HG03025 (cell line): Measurements from ENCODE around the gene ZFYVE19.

ENCODE experiments used
- ATAC-seq: cut with Tn5 transposase; IDR thresholded peaks from one replicate; pipeline ENCODE4 v1.9.1; 2021; ENCODE audit warnings: mild to moderate bottlenecking, moderate library complexity; ENCODE audit not compliant: unreplicated experiment, low FRiP score

Gene ZFYVE19, protein sequence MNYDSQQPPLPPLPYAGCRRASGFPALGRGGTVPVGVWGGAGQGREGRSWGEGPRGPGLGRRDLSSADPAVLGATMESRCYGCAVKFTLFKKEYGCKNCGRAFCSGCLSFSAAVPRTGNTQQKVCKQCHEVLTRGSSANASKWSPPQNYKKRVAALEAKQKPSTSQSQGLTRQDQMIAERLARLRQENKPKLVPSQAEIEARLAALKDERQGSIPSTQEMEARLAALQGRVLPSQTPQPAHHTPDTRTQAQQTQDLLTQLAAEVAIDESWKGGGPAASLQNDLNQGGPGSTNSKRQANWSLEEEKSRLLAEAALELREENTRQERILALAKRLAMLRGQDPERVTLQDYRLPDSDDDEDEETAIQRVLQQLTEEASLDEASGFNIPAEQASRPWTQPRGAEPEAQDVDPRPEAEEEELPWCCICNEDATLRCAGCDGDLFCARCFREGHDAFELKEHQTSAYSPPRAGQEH

DNA sequence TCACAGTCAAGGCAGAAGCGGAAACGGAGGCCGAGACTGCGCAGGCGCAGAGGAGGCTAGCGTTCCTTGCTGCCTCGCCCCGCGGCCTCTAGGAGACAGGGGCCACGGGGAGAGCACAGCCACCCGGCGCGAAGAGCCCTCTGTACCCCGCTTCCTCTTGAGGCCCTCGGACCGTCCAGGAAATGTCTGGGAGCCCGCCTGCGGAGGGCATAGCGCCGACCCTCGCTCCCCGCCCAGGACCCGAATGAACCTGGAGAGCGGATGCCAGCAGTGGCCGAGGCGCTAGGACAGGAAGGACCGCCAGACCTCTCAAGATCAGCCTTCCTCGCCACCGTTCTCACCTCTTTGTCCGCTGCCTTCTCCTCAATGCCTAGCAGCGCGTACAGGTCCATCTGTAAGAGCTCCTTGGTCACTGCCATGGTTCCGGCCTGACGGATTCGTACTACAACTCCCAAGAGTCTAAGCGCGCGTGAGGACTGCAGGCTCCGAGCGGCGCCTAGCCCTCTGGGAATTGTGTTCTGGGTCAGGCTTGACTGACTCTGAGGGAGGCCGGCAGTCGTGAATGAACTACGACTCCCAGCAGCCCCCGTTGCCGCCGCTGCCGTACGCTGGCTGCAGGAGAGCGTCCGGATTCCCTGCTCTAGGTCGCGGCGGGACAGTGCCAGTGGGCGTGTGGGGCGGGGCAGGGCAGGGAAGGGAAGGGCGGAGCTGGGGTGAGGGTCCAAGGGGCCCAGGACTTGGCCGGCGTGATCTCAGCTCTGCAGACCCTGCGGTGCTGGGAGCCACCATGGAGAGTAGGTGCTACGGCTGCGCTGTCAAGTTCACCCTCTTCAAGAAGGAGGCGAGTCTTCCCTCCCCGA is at the start of gene ZFYVE19, which contains the start of gene DNAJC17:
TSS of gene ZFYVE19 (plus strand) at position 62 of the 860 bp plus-strand sequence. CDS start at position 563, 501 bp downstream.
TSS of gene DNAJC17 (minus strand) at position 446 of the 860 bp plus-strand sequence. CDS start at position 419, 27 bp downstream.
- ATAC-seq = peak; percentile 93

DNA sequence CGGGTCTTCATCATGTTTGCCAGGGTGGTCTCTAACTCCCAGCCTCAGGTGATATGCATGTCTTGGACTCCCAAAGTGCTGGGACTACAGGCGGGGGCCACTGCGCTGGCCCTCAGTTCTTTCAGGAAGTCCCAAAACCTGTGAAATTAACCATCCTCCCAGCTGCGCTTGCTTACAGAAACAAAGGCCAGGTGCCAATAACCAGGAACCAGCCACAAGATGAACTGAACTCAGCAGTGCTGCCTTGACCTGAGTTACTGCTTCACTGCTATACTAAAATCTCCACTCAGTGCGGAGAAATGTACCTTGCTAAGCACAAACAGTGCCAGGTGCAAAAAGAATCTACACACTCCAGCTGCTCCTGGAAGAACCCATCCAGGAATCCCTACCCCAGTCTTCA is 46.9 kb upstream of the ZFYVE19 start:
- ATAC-seq = no peak

DNA sequence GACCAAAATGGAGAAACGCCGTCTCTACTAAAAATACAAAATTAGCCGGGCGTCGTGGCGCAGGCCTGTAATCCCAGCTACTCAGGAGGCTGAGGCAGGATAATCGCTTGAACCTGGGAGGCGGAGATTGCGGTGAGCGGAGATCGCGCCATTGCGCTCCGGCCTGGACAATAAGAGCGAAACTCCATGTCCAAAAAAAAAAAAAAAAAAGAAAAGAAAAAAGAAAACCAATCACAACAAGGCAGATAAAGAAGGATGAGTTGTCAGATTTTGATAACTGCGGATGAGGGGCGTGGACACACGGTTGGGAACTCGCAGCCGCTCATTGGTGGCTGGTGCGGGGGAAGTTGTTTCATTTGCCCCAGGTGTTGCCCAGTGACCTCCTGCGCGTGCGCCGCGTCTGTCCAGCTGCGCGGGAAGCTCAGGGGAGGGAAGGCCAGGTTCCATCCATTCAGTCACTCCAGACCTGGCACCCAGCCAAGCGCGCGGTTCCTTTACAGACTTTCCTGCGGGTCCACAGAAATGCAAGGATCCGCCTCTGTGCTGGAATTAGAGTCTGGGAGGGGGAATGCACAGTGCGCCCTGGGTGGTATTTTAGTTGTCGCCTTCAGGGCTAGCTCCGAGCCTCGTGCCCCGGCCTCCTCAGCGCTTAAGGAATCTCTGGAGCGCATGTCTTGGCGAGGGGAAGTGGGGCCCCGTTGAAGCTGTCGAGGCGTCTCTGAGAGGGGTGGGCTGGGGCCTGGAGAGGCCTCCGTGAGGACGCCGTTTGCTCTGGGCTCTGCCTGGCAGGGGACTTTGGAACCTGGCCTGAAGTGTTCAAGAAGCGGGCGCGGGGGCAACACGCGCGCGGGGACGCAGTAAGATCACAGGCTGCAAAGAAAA is 43.7 kb upstream of the ZFYVE19 start:
- ATAC-seq = no peak

DNA sequence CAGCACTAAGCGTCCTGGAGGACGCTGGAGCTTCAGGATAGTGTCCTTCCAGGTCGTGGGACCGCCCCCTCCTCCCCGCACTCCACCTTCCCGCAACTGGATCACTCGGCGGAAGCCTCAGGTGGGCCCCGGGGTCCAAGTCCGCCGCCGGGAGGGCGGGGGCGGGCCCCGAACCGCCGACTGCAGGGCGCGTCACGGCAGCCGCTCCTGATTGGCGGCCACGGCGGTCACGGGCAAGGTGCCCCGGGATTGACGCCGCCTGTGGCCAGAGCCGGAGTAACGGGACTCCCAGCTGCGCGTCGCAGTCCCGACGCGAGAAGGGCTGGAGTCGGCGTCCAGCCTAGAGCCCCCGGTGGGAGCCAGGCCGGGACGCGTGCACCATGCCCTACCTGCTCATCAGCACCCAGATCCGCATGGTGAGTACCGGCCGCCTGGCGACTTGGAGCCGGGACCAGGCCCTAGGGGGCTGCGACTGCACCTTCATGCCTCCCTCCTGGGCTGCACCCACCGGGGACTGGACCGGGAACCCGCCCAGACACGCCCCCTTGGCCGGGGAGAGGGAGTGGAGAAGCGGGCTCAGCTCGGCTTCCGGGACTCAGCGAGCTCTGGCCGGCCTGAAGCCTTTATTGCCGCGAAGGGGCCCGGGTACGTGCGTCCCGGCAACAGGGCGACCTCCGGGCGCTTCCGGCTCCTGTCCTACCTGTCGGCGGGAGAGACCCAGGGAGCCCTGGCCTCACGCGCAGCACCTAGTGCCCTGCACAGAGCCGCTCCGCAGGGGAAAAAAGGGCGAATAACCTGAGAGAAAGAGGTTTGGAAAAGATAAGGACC is 42.9 kb upstream of the ZFYVE19 start, which contains the start of gene GCHFR:
TSS of gene GCHFR (plus strand) at position 268 of the 828 bp plus-strand sequence. CDS start at position 381, 113 bp downstream.
- peak; percentile 46 for ATAC-seq

DNA sequence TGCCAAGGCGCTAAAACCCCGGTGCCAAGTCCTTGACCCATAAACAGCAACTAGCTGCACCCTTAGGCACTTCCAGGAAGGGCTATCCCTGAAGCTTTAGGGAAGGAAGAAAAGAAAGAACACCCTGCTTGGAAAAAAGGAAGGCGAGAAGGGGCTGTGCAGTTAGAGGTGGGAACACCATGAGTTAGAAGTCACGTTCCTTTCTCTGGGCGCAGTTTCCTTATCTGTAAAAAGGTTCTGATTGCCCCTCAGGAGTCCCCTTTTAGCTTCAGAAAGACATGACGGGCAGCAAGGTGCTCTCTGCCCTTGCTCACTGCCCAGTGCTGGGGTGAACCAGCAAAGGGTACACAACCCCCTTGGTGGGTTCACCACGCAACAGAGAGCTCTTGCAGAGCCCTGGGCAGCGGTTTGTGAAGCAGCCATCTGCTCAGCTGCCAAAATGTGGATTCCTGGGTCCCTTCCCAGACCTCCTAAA is 42.2 kb upstream of the ZFYVE19 start:
- no peak for ATAC-seq

DNA sequence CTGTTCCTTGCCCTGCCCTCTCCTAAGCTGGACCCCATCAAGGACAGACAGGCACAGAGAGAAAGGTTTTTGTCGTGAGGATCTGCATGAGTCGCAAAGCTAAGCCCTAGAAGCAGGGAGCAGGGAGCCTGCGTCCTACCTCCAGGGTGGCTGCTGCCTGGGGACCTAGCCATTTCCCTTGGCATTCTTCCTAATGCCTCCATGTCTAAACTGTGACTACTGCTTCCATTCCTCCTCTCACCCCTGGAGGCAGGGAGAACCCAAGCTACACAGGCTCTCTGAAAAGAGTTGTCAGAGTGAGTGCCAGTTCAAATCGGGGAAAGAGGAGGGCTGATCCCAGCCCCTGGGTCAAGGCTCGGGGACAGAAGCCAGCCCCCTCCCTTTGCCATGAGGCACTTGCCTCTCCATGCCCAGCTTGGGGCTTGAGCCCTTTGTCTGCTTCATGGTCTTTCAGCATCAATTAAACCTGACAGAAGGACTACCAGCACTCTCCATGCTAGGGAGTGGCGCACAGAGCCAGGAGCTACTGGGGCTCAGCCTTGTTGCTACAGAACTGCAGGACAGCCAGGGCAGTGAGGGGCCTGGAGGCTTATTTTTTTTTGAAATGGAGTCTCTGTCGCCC is 40.6 kb upstream of the ZFYVE19 start:
- no peak for ATAC-seq

DNA sequence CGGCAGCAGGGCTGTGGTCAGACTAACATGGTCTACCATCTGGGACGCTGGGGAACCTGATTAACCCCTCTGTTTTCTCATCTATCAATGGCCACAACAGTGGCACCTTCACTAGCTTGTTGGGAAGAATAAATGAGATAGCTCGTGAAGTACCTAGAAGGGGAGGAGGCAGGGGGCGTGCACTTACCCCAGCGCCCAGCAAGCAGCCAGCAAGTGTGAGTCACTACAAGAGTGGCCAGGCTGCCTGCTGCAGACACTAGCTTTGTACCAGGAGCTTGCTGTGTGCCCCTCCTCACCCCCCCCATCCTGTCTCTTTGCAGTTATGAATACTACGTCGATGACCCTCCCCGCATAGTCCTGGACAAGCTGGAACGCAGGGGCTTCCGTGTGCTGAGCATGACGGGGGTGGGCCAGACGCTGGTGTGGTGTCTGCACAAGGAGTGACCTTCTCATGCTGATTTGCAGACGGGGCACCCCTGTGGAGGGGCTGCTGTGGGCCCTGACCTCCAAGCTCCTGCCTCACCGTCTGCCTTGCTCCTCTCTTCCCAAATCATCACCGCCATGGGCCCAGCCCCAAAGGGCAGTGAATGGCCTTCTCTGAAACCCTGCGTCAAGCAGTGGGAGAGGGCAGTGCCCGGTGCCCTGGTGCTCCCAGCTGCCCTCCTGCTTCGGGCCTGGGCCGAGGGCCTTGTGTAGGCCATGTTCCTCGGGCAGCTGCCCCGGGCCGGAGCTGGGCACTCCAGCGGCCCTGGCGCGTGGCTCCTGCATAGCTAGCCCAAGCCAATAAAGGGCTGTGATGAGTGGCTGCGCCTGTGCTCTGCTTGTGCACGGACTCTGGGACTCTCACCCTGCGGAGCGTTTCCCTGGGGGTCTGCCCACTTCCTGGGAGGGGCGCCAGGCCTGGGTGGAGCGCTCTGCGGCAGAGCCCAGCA is 39.7 kb upstream of the ZFYVE19 start:
- no peak for ATAC-seq

DNA sequence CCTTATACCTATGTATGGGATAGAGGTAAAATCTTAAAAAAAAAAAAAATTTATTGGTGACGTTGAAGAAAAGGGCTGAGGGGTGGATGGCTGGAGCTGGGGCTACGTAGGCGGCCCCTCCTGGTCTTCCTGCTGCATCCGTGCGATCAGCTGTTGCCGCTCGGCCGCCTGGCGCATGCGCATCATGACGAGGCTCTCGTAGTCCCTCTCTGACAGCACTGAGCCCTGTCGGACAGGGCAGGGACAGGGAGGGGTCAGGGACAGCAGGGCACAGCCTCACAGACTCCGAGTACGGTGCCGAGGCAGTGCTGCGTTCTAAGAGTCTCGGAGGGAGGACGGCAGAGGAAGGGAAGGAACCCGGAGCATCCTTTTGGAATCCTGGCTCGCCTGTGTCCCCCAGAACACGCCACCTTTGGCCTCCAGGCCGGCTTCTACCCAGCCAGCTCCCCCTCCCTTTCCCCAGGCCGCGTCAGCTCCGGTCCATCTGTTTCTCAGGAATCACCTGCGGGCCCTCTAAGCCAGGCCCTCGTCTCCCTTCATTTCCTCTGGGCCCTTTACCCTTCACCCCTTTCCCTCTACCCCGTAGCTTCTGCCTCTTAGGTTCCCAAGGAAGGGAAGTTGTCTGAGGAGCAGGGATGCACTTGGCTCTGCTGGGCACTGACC is 38.9 kb upstream of the ZFYVE19 start:
- ATAC-seq = no peak

DNA sequence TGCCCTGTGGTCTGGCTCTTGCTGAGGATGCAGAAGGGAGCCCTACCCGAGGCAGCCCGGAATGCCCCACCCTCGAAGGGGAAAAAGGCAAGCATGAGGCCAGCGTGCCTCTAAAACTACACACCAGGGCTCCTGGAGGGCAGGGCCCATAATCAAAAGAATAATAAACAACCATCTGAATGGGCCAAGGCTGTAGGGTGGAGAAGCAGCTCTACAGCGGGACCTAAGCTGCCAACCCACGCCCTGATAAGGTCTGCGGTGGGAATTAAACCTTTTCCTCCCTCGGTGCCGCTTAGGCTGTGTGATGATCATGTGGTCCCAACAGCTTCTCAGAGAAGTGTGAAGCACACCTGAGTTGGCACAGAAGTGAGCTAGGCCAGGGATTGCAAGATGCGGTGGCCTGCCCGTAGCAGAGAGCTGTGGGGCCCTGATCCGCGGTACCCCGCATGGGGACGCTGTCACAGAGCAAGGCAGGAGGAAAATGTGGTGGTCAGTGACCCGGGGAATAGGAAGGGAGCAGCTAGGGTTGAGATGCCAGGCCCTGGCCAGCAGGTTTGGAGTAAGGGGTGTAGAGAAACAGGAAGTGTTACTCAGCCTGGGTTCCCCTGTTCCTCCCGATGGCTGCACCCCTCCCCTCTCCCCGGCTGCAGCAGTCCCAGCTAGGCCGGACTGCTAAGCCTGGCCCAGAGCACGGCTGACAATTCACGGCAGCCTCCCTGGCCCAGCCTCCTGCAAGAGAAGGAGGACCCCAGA is 38.2 kb upstream of the ZFYVE19 start:
- no peak for ATAC-seq

DNA sequence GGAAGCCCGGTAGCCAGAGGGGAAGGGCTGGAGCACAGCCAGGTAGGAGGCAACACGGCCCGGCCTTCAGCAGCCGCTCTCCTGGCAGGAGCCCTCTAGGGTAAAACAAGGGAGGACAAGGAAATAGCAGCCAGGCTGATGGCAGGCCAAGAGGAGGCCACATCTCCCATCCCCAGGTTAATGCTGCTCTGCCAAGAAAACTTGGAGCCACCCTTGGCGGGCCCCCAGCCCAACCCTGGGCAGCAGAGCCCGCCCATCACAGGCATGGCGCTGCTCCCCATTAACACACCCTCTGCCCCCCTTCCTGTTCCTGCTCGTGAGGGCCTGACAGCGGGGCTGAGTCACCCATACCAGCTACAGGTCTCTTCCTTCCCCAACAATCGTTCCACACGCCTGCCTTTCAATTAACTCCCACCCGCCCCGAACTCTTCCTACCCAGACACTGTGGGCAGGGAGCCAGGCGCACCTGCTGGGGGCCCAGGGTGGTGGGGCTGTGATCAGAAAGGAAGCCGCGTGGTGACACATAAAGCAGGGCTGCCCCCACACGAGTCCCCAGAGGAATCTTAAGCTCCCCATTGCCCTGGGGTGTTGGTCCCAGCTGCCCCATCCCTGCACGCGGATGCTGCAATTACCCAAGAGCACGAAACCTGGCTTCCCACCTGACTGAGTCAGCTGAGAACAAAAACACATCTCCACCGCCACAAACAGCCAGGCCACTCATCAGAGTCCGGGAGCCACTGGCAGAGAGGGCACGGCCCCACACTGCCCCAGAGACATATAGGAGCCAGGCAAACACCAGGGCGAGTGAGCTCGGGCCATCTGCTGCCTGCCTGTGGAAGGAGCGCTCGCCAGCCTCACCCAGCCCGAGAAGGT is 37.4 kb upstream of the ZFYVE19 start, which contains the start of gene C15orf62:
TSS of gene C15orf62 (plus strand) at position 707 of the 873 bp plus-strand sequence. CDS start 516 bp downstream, outside the sequence.
- no peak for ATAC-seq

DNA sequence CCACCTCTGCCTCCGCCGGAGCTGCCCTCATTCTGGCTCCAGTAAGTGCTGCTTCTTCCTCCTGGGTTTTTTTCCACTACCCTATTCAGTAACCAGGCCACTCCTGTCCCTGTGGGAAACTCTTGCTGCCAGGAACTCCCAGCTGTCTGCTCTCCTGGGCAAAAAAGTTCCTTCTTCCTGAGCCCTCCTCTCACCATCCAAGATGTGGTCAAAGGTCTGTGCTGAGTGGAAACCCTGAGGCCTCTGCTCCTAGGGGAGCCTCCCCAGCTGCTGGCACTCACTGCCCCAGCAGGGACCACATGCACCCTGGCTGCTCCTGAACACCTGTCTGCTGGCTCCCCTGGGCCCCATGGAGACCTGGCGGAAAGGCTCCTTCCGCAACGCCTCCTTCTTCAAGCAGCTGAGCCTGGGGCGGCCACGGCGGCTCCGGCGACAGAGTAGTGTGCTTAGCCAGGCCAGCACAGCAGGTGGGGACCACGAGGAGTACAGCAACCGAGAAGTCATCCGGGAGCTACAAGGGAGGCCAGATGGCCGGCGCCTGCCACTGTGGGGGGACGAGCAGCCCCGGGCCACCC is 36.7 kb upstream of the ZFYVE19 start:
- no peak for ATAC-seq

DNA sequence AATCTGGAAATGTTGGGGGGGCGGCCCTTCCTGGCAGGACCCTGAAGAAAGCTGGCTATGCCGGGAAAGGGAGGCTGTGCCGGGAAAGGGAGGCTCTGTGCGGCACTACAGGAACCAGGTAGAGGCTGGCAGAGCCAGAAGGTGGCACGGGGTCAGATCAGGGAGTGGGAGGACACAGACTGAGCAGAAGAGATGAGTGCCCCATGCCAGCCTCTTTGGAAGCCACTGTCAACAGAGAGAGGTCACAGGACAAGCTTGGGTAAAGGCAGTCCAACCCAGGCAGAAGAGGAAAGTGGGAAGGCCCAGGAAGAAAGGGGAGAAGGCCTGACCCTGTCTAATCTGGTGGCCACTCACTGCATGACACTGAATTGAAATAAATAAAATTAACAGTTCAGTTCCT is 35.6 kb upstream of the ZFYVE19 start:
- no peak for ATAC-seq

DNA sequence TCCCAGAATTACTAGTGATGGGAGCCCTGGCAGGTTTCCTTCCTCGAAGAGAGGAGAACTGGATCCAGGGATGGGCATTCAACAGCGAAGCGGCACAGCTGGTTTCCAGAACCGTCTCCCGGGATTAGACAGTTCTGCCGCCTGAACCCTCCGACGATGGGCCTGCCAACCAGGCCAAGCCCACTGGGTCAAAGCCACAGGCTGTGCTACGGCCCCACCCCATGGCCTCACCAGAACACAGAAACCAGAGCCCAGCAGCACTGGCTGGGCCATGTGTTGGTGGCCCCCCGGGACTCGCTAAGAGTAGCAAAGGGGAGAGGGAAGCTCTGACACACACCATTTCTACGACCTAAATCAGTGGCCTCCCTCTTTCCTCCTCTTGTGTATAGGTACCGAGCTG is 34.9 kb upstream of the ZFYVE19 start:
- ATAC-seq = no peak

DNA sequence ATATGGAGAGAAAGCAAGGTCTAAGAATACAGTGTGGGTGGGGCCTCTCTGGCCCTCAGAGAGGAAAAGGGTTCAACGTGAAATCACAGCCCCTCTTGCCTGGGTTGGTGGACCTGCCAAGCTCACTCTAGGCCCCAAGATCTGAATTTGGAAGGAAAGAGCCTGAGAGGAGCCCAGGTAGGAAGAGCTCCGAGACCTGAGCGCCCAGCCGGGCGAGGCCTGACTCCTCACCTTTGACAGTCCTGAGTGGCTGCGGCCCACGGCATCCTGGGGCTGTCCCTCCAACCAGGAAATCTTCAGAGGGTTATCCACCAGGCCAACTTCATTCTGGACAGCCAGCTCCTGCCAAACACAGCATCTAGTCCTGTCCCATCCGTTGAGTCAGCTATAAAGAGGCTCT is 33.4 kb upstream of the ZFYVE19 start:
- ATAC-seq = no peak

DNA sequence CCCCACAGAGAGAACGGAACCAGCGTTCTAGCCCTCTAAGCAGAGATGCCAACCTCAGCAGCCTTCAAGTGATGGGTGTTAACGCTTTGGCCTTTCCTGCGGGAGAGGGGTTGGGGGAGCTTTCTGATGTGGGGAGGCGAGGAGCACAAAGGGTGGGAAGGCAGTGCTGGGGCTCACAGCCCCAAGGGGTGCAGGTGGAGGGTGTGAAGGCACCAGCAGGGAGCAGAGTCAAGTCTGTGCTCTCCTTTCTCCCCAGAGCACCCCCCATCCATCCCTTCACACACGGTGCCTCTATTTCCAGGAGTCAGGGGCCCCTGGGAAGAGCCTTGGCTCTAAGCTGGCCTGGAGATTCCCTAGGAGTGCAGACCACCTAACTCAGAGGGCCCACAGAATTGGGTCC is 33.0 kb upstream of the ZFYVE19 start:
- no peak for ATAC-seq
